GM21717 (cell line): Measurements from ENCODE around the gene RFTN1.

Source experiments
- ATAC-seq: cut with Tn5 transposase; IDR thresholded peaks from one replicate; pipeline ENCODE4 v1.9.1; 2021; ENCODE audit warnings: mild to moderate bottlenecking, moderate library complexity; ENCODE audit not compliant: unreplicated experiment

Gene RFTN1

DNA sequence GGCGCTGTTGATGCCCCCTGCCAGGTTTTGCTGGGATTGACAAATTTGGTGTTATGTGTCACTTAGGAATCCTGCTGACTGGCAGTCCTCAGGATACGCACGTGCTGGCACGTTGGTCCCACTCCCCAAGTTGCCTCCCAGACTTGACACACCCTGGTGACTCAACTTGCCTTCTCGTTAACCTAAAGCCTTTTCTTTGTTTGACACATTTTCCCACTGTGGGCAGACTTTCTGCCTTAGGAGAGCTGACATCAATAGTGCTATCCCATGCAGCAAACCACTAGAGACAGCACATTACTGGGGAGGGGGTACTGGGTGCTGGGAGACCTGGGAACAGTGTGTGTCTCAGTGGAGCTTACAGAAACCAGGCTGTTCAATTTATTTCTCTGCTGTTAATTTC is 144.2 kb downstream of the RFTN1 start:
- ATAC-seq, result no peak

DNA sequence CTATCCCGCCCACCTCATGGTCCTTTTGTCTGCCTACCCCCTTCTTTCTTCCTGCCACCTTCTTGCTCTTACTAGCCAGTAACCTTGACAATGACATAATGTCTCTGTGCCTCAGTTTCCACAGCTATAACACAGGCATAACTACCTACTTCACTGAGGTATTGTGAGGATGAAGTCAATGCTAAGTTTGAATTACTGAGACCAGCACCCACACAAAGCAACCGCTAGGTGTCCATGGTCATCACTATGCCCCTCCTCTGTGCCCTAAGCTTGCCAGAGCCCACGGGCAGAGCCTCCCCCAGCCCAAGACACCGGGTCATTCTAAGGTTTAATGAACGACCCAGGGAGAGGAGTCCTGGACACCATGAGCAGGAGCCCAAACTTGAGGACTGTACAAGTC is 146.9 kb downstream of the RFTN1 start:
- ATAC-seq, result no peak

DNA sequence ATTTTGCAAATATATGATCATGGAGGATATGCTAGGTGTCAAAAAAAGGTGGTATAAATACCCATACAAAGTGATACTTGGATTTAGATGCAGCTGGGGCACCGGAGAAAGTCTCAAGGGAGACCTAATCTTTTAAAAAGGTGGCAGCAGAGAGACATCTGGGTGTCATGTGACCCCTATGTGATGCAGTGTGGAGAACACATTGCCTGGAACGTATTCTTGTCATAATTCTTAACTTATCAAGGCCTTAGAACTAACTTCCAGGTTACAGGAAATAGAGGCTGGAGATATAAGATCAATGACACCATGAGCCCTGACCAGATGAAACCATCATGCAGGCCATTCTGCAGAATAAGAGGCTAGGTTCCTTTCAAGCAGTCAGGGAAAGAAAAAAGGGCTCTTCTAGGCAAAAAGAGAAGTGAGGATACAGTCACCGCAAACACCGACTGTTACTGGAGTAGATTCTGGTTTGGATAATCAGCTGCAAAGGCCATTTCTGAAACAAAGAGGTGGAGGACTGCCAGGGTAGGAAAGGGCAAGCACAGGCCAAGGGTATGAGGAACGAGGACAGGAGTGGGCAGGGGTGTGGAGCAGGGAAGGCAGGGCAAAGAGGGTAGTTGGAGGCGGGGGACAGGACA is 147.9 kb downstream of the RFTN1 start:
- no peak for ATAC-seq

DNA sequence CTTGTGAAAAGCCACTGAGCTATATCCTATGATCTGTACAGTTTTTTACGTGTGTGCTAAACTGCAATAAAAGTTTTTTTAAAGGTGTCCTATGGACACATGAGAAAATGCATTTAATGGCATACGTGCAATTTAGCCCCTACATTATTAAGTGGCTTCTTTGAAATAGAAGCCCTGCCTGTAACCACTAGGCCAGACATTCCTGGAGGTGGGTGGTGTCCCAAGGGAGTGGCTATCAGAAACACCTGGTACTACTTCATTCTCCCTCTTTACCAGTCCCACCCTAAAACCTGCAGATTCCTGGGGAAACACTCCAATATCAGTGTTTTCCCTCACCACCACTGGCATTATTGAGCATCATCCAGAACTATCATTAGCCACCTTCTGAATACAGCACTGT is 148.5 kb downstream of the RFTN1 start:
- ATAC-seq, result no peak

DNA sequence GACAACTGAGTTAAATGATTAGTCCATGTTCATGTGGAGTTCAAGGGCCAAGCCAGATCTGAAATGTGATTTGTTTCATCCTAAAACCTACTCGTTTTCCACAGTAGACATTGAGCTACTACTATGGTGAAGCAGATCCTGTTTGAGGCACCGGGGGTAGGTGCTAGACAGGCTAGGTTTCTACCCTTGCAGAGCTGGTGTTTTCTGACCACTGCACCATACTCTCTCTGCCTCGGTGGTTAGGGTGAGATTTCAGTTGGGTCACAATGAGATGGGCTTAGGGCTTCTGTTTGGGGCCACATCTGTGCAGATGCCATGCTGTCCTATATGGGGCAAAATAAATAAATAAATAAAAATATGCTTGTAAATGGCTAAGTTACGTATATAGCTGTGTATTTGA is 149.2 kb downstream of the RFTN1 start:
- no peak for ATAC-seq

DNA sequence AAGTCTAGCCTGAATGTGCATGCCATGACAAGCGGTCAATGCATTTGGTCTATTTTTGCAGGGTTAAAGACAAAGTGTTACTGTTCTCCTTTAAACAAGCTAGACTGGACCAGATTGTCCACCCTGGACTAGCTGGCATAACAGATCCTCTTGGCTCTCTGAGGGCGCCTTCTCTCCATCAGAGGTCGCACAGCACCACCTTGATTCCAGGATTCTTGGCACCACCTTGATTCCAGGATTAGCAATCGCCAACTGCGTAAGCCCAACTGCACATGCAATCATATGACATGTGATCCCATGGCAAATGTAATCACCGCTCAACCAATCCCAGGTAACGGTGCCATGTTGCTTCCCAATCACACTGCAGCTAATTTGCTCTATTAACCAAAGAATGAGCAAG is 149.9 kb downstream of the RFTN1 start:
- ATAC-seq, result no peak

DNA sequence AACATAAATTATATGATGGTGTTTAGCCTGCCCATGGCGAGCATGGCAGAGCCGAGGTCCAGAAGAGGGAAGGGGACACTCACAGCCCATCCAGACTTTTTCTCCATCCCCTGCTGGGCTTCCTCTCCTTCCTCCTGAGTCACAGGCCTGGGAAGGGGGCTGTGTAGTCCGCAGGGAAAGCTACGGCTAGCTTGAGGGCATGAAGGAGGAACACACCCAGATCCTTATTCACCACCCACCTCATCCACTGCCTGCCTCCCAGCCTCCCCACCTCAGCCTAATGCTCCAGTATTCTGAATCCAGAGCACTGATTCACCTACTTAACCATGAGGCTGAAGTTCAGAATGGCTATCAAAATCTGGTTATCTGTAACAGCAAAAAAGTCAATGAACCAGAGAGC is 150.7 kb downstream of the RFTN1 start:
- no peak for ATAC-seq

DNA sequence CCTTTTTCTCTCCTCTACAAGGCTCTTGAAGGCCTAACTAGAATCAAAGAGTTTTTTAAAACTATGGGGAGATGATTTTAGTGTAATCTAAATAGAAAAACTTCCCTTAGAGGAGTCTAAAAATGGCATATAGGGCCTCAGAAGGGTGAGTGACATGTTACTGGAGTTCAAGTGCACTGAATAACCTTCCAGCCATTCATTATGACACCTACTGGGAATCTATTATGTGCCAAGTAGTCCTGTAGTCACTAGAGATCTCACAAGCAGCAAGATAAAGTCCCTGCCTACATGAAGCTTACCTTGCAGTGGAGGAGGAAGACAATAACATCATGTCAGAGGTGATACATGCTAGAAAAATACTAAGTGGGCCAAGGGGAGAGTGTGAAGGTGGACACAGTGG is 152.4 kb downstream of the RFTN1 start:
- no peak for ATAC-seq

DNA sequence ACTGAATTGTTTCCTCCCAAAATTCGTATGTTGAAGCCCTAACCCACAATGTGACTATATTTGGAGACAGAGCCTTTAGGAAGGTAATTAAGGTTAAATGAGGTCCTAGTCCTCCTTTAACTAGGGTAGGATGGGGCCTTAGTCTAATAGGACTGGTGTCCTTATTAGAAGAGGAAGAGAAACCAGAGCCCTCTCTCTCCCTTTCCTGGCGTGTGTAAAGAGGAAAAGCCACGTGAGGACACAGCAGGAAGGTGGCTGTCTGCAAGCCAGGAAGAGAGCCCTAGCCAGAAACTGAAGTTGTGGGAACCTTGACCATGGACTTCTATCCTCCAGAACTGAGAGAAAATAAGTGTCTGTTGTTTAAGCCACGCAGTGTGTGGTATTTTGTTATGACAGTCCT is 154.2 kb downstream of the RFTN1 start:
- no peak for ATAC-seq

DNA sequence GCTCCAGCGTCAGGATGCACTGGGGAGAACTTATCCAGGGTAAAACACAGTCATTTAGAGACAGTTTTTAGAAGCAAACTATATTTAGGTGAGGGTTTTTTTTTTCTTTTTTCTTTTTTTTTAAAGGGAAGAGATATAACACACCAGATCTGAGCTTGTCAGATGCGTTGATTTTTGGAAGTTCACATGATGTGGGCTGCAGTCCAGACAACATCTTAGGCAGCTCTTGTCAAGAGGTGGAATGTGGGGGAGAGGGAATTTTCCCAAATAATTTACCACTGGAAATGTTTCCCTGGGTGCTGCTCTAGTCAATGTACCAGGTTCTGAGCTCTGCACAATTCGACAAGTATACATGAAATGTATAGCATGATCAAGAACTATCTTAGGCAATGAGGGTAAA is 155.2 kb downstream of the RFTN1 start:
- no peak for ATAC-seq

DNA sequence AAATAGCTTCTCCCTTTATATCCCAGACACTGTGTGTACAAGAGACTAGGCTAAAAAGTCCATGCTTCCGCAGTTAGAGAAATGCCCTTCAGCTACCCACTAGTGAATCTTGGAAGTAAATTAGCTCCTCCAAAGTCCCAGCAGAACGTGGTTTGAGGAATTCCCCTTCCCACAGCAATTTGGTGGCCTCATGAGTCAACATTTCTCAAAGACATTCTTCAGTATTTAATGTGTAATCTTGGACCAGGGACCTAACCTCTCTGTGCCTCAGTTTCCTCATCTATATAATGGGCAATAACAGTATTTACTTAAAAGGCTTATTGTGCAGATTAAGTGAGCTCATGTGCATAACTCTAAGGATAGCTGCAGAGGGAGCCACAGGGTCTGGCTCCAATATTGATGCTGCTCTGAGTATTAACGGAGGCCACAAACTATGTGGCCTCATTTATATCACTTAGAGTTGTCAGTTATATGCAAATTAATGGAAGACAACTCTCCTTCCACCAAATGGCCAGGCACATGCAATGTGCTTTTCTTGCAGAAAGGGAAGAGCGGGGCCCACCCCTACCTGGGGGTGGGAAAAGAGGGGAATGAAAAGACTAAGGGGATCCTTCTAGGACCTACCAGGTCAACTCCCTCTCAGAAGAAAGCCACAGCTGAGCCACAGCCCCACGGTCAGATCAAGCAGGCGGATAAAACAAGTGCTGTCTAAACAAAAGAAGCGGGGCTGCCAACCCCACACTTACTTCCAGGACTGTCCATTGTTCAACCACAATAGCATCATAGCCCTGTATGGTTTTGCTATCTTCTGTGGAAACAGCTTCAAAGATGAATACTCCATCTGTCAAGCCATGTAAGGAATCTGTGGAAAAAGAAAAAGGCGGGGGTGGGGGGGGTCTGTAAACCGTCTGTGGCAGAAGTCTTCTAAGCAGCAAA is 156.0 kb downstream of the RFTN1 start:
- no peak for ATAC-seq

DNA sequence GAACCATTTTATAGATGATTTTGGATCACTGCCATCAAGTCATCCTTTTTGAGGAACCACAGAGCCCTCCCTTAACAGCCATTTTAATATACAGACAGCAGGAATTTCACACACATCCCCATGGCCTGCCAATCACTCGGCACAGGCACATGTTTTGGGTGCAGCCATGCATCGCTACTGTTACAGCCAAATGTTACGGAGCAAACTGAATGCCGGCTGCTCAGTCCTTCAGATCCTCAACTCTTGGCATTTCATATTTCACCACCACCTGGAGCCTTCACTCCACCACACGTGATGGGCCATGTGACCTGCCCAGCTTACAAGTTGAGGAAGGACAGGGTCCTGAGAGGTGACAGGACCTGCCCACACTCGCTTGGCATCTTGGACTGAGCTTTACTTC is 157.7 kb downstream of the RFTN1 start:
- no peak for ATAC-seq

DNA sequence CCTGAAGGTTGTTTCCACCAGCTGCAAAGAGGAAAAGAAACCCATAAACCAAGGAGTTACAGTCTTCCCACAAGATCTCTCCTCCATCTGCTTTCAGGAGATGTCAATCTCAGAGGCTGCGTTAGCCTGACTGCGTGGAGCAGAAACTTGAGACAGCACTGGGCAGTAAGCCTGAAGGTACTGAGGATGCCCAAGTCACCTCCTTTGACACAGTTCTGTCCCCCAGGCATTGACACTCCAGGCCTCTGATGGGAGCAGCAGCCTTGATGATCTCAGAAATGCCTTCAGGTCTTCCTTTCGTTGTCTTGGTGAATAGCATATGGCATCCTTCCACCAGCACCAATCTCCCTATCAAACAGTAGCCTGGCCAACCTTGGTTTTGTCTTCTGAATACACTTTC is 159.2 kb downstream of the RFTN1 start:
- ATAC-seq, result no peak

DNA sequence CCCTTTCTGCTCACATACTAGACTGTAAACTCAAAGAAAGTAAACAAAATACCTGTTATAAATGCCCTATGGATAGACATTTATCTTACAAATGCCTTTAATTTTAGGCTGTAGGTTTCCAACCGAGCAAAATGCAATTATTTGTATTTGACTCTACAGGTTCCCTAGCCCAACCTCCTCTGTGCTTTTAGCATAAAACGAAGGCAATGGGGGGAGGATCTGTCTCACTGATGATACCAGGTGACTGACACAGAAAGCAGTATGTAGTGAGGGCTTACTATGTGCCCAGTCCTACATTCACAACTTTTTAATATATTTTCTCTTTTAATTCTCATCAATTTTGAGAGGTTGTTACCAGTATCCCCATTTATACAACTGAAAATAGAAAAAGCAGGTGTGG is 161.1 kb downstream of the RFTN1 start:
- no peak for ATAC-seq

DNA sequence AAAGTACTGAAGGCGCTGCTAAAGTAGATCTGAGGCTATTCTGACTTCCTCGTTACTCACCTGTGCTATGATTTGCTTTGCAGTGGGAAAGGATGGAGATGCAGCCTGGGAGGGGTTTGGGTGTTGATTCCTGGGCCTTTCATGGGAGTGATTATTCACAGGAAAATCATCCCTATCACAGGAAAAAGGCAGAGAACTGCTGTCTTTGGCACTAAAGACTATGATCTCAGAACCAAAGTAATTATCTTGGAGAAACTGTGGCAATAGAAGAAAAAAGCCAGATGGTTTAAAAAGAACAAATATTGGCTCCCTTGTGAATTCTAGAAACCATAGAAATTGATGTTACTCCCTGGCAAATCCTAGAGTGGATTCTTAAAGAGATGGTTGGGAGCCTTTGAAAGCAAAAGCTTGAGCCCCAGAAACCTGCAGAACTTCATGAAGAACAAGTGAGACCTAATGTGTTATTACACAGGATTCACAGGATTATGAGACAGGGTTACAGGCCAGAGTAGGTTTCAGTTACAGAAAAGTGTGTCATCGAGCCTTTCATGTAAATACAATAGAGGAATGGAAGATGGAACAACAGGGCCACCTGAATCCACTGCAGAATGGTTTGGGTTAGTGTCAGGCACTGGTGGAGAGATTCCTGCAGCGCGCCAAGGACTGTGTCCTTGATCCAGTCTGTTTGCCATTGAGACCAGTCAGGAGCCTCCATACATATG is 162.7 kb downstream of the RFTN1 start:
- ATAC-seq, result no peak

DNA sequence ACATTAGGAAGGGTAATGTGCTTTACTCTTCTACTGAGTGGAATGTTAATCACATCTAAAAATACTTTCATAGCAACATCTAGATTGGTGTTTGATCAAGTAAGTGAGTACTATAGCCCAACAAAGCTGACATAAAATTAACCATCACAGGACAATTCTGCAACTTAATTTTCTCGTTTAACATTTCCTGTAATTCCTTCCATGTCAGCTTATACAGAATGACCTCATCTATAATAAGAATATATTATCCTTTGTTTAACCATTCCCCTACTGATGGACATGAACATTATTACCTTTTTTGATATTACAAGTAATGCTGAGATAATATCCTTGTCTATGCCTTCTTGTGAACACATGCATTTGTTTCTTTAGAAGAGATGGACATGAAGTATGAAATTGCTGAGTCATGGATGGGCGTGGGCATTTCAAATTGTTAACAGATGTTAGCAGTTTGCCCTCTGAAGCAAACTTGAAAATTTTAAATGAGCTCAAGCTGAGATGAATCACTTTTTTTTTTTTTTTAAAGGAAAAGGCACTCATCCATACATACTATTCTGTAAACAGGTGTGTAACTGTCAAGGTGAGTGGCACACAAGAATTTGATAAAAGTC is 163.4 kb downstream of the RFTN1 start:
- ATAC-seq, result no peak

DNA sequence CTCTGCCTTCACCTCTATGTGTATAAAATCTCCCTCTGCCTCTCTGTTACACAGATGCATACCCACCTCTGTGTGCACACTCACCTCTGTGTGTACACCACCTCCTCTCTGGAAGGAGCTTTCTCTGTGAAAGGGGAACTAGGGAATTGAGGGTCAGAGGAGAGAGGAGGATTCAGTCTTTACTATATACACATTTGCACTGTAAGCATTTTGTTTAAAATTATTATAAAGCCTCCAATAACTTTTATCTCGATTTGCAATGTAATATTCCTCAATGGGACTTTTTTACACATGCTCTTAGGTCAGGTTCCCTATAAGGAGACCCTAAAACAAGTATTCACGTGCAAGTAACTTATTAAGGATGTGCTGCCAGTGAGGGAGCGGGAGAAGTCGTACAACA is 166.0 kb downstream of the RFTN1 start:
- ATAC-seq, result no peak

DNA sequence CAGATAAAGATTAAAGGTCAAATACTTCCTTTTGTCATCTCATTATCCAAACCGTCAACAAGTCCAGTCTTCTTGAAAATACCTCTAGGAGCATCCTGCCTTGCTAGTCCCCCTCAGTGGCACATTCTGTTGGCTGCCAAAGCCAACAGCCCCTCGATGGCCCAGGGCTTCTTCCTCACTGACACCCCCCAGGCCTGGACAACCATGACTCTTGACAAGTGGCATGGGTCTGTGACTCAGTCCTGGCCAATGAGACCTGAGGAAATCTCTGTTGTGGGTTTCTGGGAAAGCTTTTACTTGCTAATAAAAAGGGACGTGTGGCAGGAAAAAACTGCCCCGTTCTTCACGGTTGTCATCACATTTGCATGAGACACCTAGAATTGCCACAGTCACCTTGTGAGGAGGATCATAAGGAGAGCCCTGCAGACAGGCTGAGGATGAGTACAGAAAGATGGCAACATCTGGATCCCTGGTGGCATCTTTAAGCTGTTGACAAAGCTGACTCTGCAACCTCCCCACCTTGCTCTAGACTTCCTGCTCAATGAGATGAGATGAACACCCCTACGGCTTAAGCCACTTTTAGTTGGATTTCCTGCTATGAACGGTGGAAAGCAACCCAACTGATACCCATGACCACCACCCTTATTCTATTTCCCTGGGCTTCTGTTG is 167.0 kb downstream of the RFTN1 start:
- ATAC-seq, result no peak

DNA sequence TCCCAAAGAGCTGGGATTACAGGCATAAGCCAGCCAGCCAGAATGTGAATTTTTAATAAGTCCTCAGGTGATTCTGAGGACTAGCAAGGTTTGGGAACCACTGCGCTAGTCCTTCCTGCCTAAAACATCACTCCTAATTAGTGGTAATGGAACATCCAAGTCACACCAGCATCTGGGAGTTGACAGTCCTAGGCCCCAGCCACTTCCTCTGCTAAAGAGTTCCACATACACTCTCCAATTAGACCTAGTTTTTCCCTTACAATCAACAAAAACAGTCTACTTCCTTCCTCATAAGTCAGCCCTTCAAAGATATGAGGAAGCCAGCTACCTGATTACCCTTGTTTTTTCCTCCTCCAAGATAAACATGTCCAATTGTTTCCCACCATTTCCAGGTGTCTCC is 170.4 kb downstream of the RFTN1 start:
- no peak for ATAC-seq

DNA sequence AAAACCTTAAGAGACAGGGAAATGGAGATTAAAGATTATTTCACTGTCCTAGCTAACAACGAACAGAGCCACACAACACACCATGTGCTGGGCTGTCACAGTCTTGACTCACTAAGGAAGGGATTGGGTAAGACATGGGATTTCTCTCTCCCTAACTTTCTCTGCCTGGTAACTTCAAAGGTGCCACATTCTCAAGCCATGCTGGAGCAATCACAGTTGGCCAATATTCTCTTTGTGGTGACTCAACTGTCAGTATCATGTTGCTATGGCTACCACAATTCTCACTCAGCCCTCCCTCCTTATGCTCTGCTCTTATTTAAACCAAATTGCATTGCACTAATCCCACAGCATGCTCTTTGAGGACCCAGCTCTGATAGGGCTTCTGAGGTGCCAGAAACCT is 174.5 kb downstream of the RFTN1 start:
- no peak for ATAC-seq
